GM12878 (cell line): Measurements from ENCODE around the gene ZNF79. TPM values are rescaled to one million over a fixed set of nuclear protein-coding genes. Genes with fewer than 3 reads are reported as not detected.

Experiments used
- ATAC-seq: fragments of 200-7000 bp; cut with Tn5 transposase; 3 replicates; pipeline ENCODE4 v1.9.1; 2020; ENCODE audit warnings: mild to moderate bottlenecking, moderate library complexity
- BruUV-seq: library from RNA; stranded (reverse); fragments of 400-500 nt; replicated peaks from 2 replicates; lab custom pipeline; 2021; lab: Mats Ljungman, UMichigan
- CTCF ChIA-PET: fragments of 300-600 bp; sonication (Branson Sonifier 250); formaldehyde crosslinking; extraction: SDS; loops from one replicate; lab custom pipeline; 2021; ENCODE audit warnings: inconsistent platforms; lab: Yijun Ruan, JAX
- POLR2A ChIA-PET: fragments of 350-600 bp; formaldehyde crosslinking; extraction: SDS; loops from one replicate; lab custom pipeline; 2021; ENCODE audit warnings: inconsistent platforms; lab: Charles Lee
- RAD21 ChIA-PET: fragments of 300-600 bp; sonication (Branson Sonifier 250); formaldehyde crosslinking; loops from one replicate; lab custom pipeline; 2023; ENCODE audit warnings: antibody characterized with exemption; ENCODE audit not compliant: unreplicated experiment; lab: Charles Lee
- SMC1A ChIA-PET: fragments of 300-600 bp; sonication (Branson Sonifier 250); formaldehyde crosslinking; loops from one replicate; lab custom pipeline; 2023; ENCODE audit not compliant: unreplicated experiment, uncharacterized antibody; lab: Charles Lee
- DNase-seq: peaks from one replicate; pipeline ENCODE4 v3.0.0-alpha.2; 2011; ENCODE audit warnings: low read depth, low spot score
- FAIRE-seq: peaks from 3 replicates; lab custom pipeline; 2011; peaks lifted over from hg19 to GRCh38; lab: Jason Lieb, UNC
- H2AFZ ChIP-seq: 2 replicates; pipeline ENCODE4 v1.6.0; 2011; ENCODE audit warnings: low read depth, low read length, control low read depth; ENCODE audit not compliant: control insufficient read depth
- H3K27ac ChIP-seq: 2 replicates; pipeline ENCODE4 v1.5.1; 2011; ENCODE audit warnings: control low read depth; ENCODE audit not compliant: control insufficient read depth, insufficient read depth
- H3K27me3 ChIP-seq, 2 experiments: replicated peaks in 1 of 2; 2 replicates each; pipeline versions ENCODE4 v1.6.0 to v1.6.1; 2011; ENCODE audit warnings: low read length in 1 of 2; ENCODE audit not compliant: control insufficient read depth in 2 of 2, insufficient read depth in 2 of 2
- H3K36me3 ChIP-seq, 2 experiments: 2 replicates each; pipeline ENCODE4 v1.5.1; 2011; ENCODE audit warnings: low read length in 1 of 2; ENCODE audit not compliant: control insufficient read depth in 2 of 2, insufficient read depth in 2 of 2
- H3K4me1 ChIP-seq: 2 replicates; pipeline ENCODE4 v1.6.1; 2011; ENCODE audit warnings: mild to moderate bottlenecking, low read length, moderate library complexity, mixed read lengths; ENCODE audit not compliant: control insufficient read depth, insufficient read depth
- H3K4me2 ChIP-seq: 2 replicates; pipeline ENCODE4 v1.6.0; 2011; ENCODE audit warnings: control low read depth; ENCODE audit not compliant: control insufficient read depth, insufficient read depth
- H3K4me3 ChIP-seq: fragments of 200-600 bp; sonication (generic); 2 replicates; pipeline ENCODE4 v1.5.1; 2016
- H3K79me2 ChIP-seq: 2 replicates; pipeline ENCODE4 v1.6.0; 2011; ENCODE audit warnings: low read length; ENCODE audit not compliant: control insufficient read depth, insufficient read depth
- H3K9ac ChIP-seq: 2 replicates; pipeline ENCODE4 v1.8.0; 2011; ENCODE audit warnings: low read length, control low read depth, mixed read lengths; ENCODE audit not compliant: control insufficient read depth, insufficient read depth
- H3K9me3 ChIP-seq: replicated peaks from 3 replicates; pipeline ENCODE4 v1.5.1; 2011; ENCODE audit warnings: mild to moderate bottlenecking, low read length; ENCODE audit not compliant: control insufficient read depth, insufficient read depth
- H4K20me1 ChIP-seq: 2 replicates; pipeline ENCODE4 v1.6.0; 2011; ENCODE audit not compliant: control insufficient read depth, insufficient read depth
- DPF2 ChIP-seq: fragments of 450-650 bp; IDR thresholded peaks from 2 replicates; pipeline ENCODE4 v1.6.1; 2017; ENCODE audit warnings: mild to moderate bottlenecking
- SREBF1 ChIP-seq: IDR thresholded peaks from 2 replicates; pipeline ENCODE4 v1.6.1; 2012; ENCODE audit warnings: mild to moderate bottlenecking, low read length
- whole genome bisulfite sequencing: methylation state at CpG from one replicate; pipeline ENCODE4 v1.1.6; 2016; ENCODE audit warnings: low lambda C conversion rate; ENCODE audit not compliant: insufficient replicate concordance, insufficient coverage; ENCODE audit errors: missing lambda C conversion rate; 5-methylcytosine and 5-hydroxymethylcytosine counted together
- in situ Hi-C: fragments of 300-500 bp; cut with MboI; formaldehyde crosslinking; loops from 9 replicates; pipeline ENCODE4 v1.14.3; 2018; ENCODE audit warnings: mixed read lengths
- intact Hi-C: fragments of 100-400 bp; cut with micrococcal nuclease; formaldehyde crosslinking; loops from one replicate; pipeline ENCODE4 v1.14.2; 2022; ENCODE audit not compliant: unreplicated experiment
- polyA plus RNA-seq, 11 experiments: library from polyadenylated mRNA; depleted of rRNA in 4 of 11; unstranded in 6 of 11; stranded (reverse) in 5 of 11; fragments of >200 nt; fragmentation: Nextera tagmentation in 4 of 11; fragmentation: Illumina TruSeq in 1 of 11; extraction: Ambion mirVana in 4 of 11; extraction: Trizol in 1 of 11; gene quantifications; 1 replicate in 1 of 11; 2 replicates in 10 of 11; pipeline versions ENCODE4 v1.2.1 to v1.2.3, GENCODE V29; 2011 to 2016; ENCODE audit warnings: inconsistent platforms in 2 of 11, missing spikeins in 2 of 11, low read depth in 1 of 11
- total RNA-seq, 4 experiments: library from RNA; depleted of rRNA in 3 of 4; stranded (reverse); fragments of >200 nt in 3 of 4; fragmentation: Illumina TruSeq in 1 of 4; extraction: Trizol in 1 of 4; gene quantifications; 2 replicates each; pipeline versions ENCODE4 v1.2.1 to v1.2.3, GENCODE V29; 2013 to 2021
- TF ChIP-seq, protein P1 (sequence below): fragments of 450-650 bp; IDR thresholded peaks from 2 replicates; pipeline ENCODE4 v1.6.1; 2017; ENCODE audit warnings: antibody characterized with exemption, mild to moderate bottlenecking, moderate library complexity

The ZNF79 gene
- total and polyA plus RNA-seq, 10 of the 15 experiments (the other 5 are each of a cell fraction or from before 2014, with no cell fraction given), result 1.8 to 14.1 (median 11.7) TPM

- Histone ChIP-seq H3K4me3 (no peak overlapping the region), H2AFZ (no peak overlapping the region), H3K27ac (no peak overlapping the region), H3K27me3 (no peaks in the 10 kb centered on the region), H3K36me3 (peaks cover 16 to 42% of the 10 kb centered on the region in 2 experiments), H4K20me1 (no peaks in the 10 kb centered on the region), H3K4me1 (no peaks in the 10 kb centered on the region), H3K9ac (no peak overlapping the region), H3K79me2 (no peaks in the 10 kb centered on the region)
- ChIA-PET CTCF (interaction anchor here (0.7 kb wide), 1 partner anchor 130 kb away, joined by 3 read pairs; no protein-coding TSS in a partner anchor), RAD21 (no interaction called here)
- no TSS peak for BruUV-seq
- DNase-seq (no peak), ATAC-seq (no peak)
- 97% methylated on average over 9 of the region's 9 CpGs for WGBS
- in situ Hi-C loops, result no loop called here
- TF ChIP-seq SREBF1 (no peak), DPF2 (no peak)
- TF ChIP-seq, protein P1, sequence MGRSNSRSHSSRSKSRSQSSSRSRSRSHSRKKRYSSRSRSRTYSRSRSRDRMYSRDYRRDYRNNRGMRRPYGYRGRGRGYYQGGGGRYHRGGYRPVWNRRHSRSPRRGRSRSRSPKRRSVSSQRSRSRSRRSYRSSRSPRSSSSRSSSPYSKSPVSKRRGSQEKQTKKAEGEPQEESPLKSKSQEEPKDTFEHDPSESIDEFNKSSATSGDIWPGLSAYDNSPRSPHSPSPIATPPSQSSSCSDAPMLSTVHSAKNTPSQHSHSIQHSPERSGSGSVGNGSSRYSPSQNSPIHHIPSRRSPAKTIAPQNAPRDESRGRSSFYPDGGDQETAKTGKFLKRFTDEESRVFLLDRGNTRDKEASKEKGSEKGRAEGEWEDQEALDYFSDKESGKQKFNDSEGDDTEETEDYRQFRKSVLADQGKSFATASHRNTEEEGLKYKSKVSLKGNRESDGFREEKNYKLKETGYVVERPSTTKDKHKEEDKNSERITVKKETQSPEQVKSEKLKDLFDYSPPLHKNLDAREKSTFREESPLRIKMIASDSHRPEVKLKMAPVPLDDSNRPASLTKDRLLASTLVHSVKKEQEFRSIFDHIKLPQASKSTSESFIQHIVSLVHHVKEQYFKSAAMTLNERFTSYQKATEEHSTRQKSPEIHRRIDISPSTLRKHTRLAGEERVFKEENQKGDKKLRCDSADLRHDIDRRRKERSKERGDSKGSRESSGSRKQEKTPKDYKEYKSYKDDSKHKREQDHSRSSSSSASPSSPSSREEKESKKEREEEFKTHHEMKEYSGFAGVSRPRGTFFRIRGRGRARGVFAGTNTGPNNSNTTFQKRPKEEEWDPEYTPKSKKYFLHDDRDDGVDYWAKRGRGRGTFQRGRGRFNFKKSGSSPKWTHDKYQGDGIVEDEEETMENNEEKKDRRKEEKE, result no peak
- TF ChIP-seq, all 136 proteins: peak for 0
- intact Hi-C loops, result no loop called here
- no peaks in the 10 kb centered on the region; the same call in 2 of the 3 replicates for H3K9me3 ChIP-seq
- no peak for FAIRE-seq
- no peak overlapping the region for H3K4me2 ChIP-seq
- POLR2A ChIA-PET, result no interaction called here
- SMC1A ChIA-PET, result no interaction called here
Measured at GRCh38 chr9:127438394-127438793, 14.2 kb downstream of the ZNF79 start.
